Measurements from ENCODE around the gene CCM2L. TPM values are rescaled to one million over a fixed set of nuclear protein-coding genes. Genes with fewer than 3 reads are reported as not detected.

CCM2L gene
- total and polyA plus RNA-seq, 10 of the 15 experiments (the other 5 are each of a cell fraction or from before 2014, with no cell fraction given), result not detected

GRCh38 chr20:32050324-32050841 is 40.1 kb downstream of the CCM2L start:
- Histone ChIP-seq H3K9ac (ENCODE audit: control insufficient read depth, insufficient read depth, low read length) (no peak overlapping the region), H3K79me2 (ENCODE audit: control insufficient read depth, insufficient read depth, low read length) (peaks cover 8% of the 10 kb centered on the region), H2AFZ (ENCODE audit: control insufficient read depth, low read depth, low read length) (no peak overlapping the region), H3K9me3 (replicated peaks; ENCODE audit: control insufficient read depth, insufficient read depth, low read length) (no peaks in the 10 kb centered on the region; the same call in 2 of the 3 replicates), H3K27me3 (replicated peaks in 1 of 2; ENCODE audit: control insufficient read depth in 2 of 2, insufficient read depth in 2 of 2, low read length in 1 of 2) (peaks cover 3 to 7% of the 10 kb centered on the region in 2 experiments), H3K27ac (ENCODE audit: control insufficient read depth, insufficient read depth) (no peak overlapping the region), H3K4me3 (no peak overlapping the region), H3K36me3 (ENCODE audit: control insufficient read depth in 2 of 2, insufficient read depth in 2 of 2, low read length in 1 of 2) (no peaks in the 10 kb centered on the region), H3K4me1 (ENCODE audit: control insufficient read depth, insufficient read depth, low read length) (peaks cover 11% of the 10 kb centered on the region), H3K4me2 (ENCODE audit: control insufficient read depth, insufficient read depth) (no peak overlapping the region), H4K20me1 (ENCODE audit: control insufficient read depth, insufficient read depth) (no peaks in the 10 kb centered on the region; the same call in 1 of the 2 replicates)
- TF ChIP-seq SMAD1 (IDR thresholded peaks at IDR 0.05; ENCODE audit: low read depth, partially characterized antibody), result no peak
- TF ChIP-seq LARP7 (IDR thresholded peaks at IDR 0.05), result no peak
- no peak for TF ChIP-seq KDM1A (IDR thresholded peaks at IDR 0.05; ENCODE audit: borderline replicate concordance)
- TF ChIP-seq ZNF622 (IDR thresholded peaks at IDR 0.05), result no peak
- TF ChIP-seq NFYB (IDR thresholded peaks at IDR 0.05; ENCODE audit: insufficient read depth, low read depth, low read length), result no peak
- peak in 1 of 3 experiments; percentile 11; a peak in 1 of 6 replicates for TF ChIP-seq CTCF (IDR thresholded peaks at IDR 0.05 in 2 of 3, conservative IDR thresholded peaks at IDR 0.05 in 1 of 3; ENCODE audit: control insufficient read depth in 2 of 3, extremely low read depth in 1 of 3, insufficient read depth in 1 of 3, low read depth in 3 of 3, low read length in 3 of 3)
- TF ChIP-seq MYC (IDR thresholded peaks at IDR 0.05; ENCODE audit: insufficient read depth, insufficient read length, insufficient replicate concordance, low read length, severe bottlenecking), result no peak
- TF ChIP-seq RUNX3 (IDR thresholded peaks at IDR 0.05; ENCODE audit: low read length), result peak; percentile 49; the same call in 1 of the 2 replicates
- POLR2A ChIA-PET, result interaction anchor here (1.1 to 5.0 kb wide), 4 partner anchors 8 to 19 kb away, joined by 3 to 86 read pairs (median 14); no protein-coding TSS in a partner anchor
- 91% methylated on average over 4 of the region's 4 CpGs for WGBS (ENCODE audit: insufficient coverage, insufficient replicate concordance, low lambda C conversion rate, missing lambda C conversion rate)
- RAD21 ChIA-PET (ENCODE audit: unreplicated experiment), result interaction anchor here (1.1 to 4.3 kb wide), 3 partner anchors 14 to 36 kb away, joined by 4 to 53 read pairs (median 5); no protein-coding TSS in a partner anchor
- DNase-seq (ENCODE audit: low read depth, low spot score) (no peak), FAIRE-seq (no peak), ATAC-seq (no peak)
- CTCF ChIA-PET, result interaction anchor here (1.2 to 10.5 kb wide), 3 partner anchors 9 to 17 kb away, joined by 5 to 106 read pairs (median 8); no protein-coding TSS in a partner anchor
- SMC1A ChIA-PET (ENCODE audit: uncharacterized antibody, unreplicated experiment), result interaction anchor here (0.9 to 1.7 kb wide), 8 partner anchors 8 to 40 kb away, joined by 3 to 6 read pairs (median 3); no protein-coding TSS in a partner anchor
- intact Hi-C loops (cut with micrococcal nuclease; ENCODE audit: unreplicated experiment), result loop anchor here (5.0 kb wide), 1 partner anchor 42 kb away; no protein-coding TSS in a partner anchor
- in situ Hi-C loops (cut with MboI), result no loop called here
- BruUV-seq (replicated peaks), result no TSS peak
